Smooth muscle cell (in vitro differentiated cells): Measurements from ENCODE around the gene BEND4. TPM values are rescaled to one million over a fixed set of nuclear protein-coding genes. Genes with fewer than 3 reads are reported as not detected.

Experiments used
- DNase-seq: peaks from one replicate; lab custom pipeline; 2025; ENCODE audit not compliant: unreplicated experiment; lab: John Stamatoyannopoulos, UW
- H2AFZ ChIP-seq: fragments of 200-600 bp; sonication (generic); 2 replicates; pipeline ENCODE4 v1.6.0; 2016; ENCODE audit warnings: antibody characterized with exemption, low read depth, mild to moderate bottlenecking
- H3F3A ChIP-seq: fragments of 200-600 bp; sonication (generic); 2 replicates; pipeline ENCODE4 v1.6.0; 2017; ENCODE audit warnings: antibody characterized with exemption, low read depth
- H3K27ac ChIP-seq: fragments of 200-600 bp; sonication (generic); 2 replicates; pipeline ENCODE4 v1.5.1; 2016; ENCODE audit warnings: low read depth, mild to moderate bottlenecking
- H3K27me3 ChIP-seq: fragments of 200-600 bp; sonication (generic); 2 replicates; pipeline ENCODE4 v1.6.1; 2016; ENCODE audit warnings: low read depth, mild to moderate bottlenecking
- H3K36me3 ChIP-seq: fragments of 200-600 bp; sonication (generic); 2 replicates; pipeline ENCODE4 v1.5.1; 2016; ENCODE audit warnings: low read depth
- H3K4me1 ChIP-seq: fragments of 200-600 bp; sonication (generic); 2 replicates; pipeline ENCODE4 v1.5.1; 2016; ENCODE audit warnings: low read depth
- H3K4me2 ChIP-seq: fragments of 200-600 bp; sonication (generic); 2 replicates; pipeline ENCODE4 v1.6.0; 2016; ENCODE audit warnings: mild to moderate bottlenecking
- H3K4me3 ChIP-seq: fragments of 200-600 bp; sonication (generic); 2 replicates; pipeline ENCODE4 v1.5.1; 2016; ENCODE audit warnings: mild to moderate bottlenecking
- H3K79me2 ChIP-seq: fragments of 200-600 bp; sonication (generic); 2 replicates; pipeline ENCODE4 v1.6.0; 2016; ENCODE audit warnings: low read depth, mild to moderate bottlenecking
- H3K9ac ChIP-seq: fragments of 200-600 bp; sonication (generic); 2 replicates; pipeline ENCODE4 v1.6.0; 2016; ENCODE audit warnings: low read depth
- H3K9me3 ChIP-seq: fragments of 200-600 bp; sonication (generic); replicated peaks from 2 replicates; pipeline ENCODE4 v1.5.1; 2016; ENCODE audit warnings: low read depth
- H4K20me1 ChIP-seq: fragments of 200-600 bp; sonication (generic); 2 replicates; pipeline ENCODE4 v1.6.0; 2016; ENCODE audit warnings: low read depth
- CTCF ChIP-seq: fragments of 200-600 bp; sonication (generic); IDR thresholded peaks from 2 replicates; pipeline ENCODE4 v1.5.1; 2017; ENCODE audit warnings: borderline replicate concordance, mild to moderate bottlenecking, antibody characterized with exemption; ENCODE audit not compliant: insufficient read depth, poor library complexity, severe bottlenecking
- WGBS: methylation state at CpG from one replicate; pipeline ENCODE4 v1.1.7; 2016; ENCODE audit warnings: low lambda C conversion rate; 5-methylcytosine and 5-hydroxymethylcytosine counted together
- polyA plus RNA-seq: library from polyadenylated mRNA; unstranded; fragments of >200 nt; fragmentation: Nextera tagmentation; extraction: Ambion mirVana; gene quantifications from 2 replicates; pipeline ENCODE4 v1.2.1, GENCODE V29; 2016
- total RNA-seq: library from RNA; depleted of rRNA; stranded (reverse); fragments of >200 nt; gene quantifications from 2 replicates; pipeline ENCODE4 v1.2.3, GENCODE V29; 2014

Gene BEND4
- total and polyA plus RNA-seq, 2 experiments from 2014 or later, result not detected

DNA sequence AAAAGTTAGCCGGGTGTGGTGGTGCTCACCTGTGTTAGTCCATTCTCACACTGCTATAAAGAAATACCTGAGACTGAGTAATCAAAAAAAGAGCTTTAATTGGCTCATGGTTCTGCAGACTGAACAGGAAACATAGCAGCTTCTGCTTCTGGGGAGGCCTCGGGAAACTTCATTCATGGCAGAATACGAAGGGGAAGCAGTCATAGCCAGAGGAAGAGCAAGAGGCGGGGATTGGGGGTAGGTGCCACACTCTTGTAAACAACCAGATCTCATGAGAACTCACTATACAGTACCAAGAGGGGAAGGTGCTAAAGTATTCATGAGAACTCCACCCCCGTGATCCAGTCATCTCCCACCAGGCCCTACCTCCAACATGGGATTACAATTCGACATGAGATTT, 64.1 kb downstream of the BEND4 start:
- H2AFZ ChIP-seq, result no peak overlapping the region
- no peak for TF ChIP-seq CTCF
- no peaks in the 10 kb centered on the region for H3K9me3 ChIP-seq
- no peaks in the 10 kb centered on the region for H3K36me3 ChIP-seq
- H3K27ac ChIP-seq, result no peak overlapping the region
- H3K4me2 ChIP-seq, result no peak overlapping the region
- H4K20me1 ChIP-seq, result no peaks in the 10 kb centered on the region
- H3K4me3 ChIP-seq, result no peak overlapping the region
- H3F3A ChIP-seq, result no peaks in the 10 kb centered on the region
- H3K4me1 ChIP-seq, result no peaks in the 10 kb centered on the region
- no peaks in the 10 kb centered on the region for H3K27me3 ChIP-seq
- H3K79me2 ChIP-seq, result no peaks in the 10 kb centered on the region
- no peak overlapping the region for H3K9ac ChIP-seq
- 96% methylated on average over 6 of the region's 6 CpGs for WGBS
- no peak for DNase-seq

- TF ChIP-seq CTCF, result no peak
- Histone ChIP-seq H3K79me2 (no peaks in the 10 kb centered on the region), H3K27ac (no peak overlapping the region)
These were observed 68.6 kb downstream of the BEND4 start for GRCh38 chr4:42083816-42084215.

DNA sequence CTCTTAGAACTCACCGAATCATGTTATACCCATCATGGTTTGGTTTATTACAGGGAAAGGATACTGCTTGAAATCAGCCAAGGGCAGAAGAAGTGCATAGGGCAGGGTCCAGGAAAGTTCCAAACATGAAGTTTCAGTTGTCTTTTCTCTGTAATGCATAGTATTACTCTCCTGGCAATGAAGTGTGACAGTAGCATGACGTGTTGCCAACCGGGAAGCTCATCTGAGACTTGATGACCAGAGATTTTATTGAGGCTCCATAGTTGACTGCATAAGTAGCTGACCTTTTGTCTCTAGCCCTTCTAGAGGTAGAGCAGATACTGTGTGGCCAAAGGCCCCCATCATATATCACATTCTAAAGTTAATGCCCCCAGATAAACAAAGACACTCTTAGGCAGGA, 72.1 kb downstream of the BEND4 start:
- Histone ChIP-seq H3K9ac (no peak overlapping the region), H3F3A (no peaks in the 10 kb centered on the region), H3K79me2 (no peaks in the 10 kb centered on the region), H2AFZ (no peak overlapping the region), H3K27me3 (no peaks in the 10 kb centered on the region), H3K27ac (no peak overlapping the region), H4K20me1 (no peaks in the 10 kb centered on the region), H3K9me3 (no peaks in the 10 kb centered on the region), H3K4me2 (no peak overlapping the region), H3K4me1 (no peaks in the 10 kb centered on the region), H3K4me3 (no peak overlapping the region), H3K36me3 (peaks cover 3% of the 10 kb centered on the region)
- 96% methylated on average over 3 of the region's 3 CpGs for WGBS
- no peak for TF ChIP-seq CTCF
- DNase-seq, result no peak

More at GRCh38 chr4:42083816-42084215, 68.6 kb downstream of the BEND4 start:
- DNase-seq, result no peak
- H3K9ac ChIP-seq, result no peak overlapping the region
- H3K4me1 ChIP-seq, result no peaks in the 10 kb centered on the region
- 100% methylated on average over 1 of the region's 1 CpG for WGBS
- no peak overlapping the region for H3K4me2 ChIP-seq
- no peaks in the 10 kb centered on the region for H3F3A ChIP-seq
- no peaks in the 10 kb centered on the region for H3K36me3 ChIP-seq
- no peak overlapping the region for H3K4me3 ChIP-seq
- no peaks in the 10 kb centered on the region for H3K9me3 ChIP-seq
- no peaks in the 10 kb centered on the region for H3K27me3 ChIP-seq
- H4K20me1 ChIP-seq, result no peaks in the 10 kb centered on the region
- no peak overlapping the region for H2AFZ ChIP-seq

DNA sequence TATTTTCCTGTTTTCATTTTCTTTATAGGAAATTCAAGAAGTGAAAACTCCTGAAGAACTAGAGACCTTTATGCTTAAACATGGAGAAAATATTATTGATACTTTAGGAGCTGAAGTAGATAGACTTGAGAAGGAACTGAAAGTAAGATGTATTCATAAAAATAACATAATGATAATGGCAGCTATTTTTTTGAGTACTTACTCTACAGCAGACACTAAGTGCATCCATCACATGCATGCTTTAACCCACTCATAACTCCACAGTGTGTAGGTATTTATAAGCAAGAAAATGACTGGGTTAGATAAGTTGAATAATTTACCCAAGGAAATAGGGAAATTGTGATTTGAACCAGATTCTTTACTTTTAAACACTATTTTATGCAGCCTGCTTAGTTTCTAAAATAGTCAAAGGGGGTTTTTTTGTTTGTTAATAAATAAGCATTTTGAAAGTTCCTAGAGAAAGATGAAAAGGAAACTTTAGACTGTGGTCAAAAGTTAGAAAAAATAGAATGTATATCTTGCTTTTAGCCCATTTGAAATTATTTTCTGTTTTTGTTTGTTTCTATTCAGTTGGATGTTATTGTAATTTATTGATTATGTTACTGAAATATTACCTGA, 74.2 kb downstream of the BEND4 start:
- H3K9me3 ChIP-seq, result no peaks in the 10 kb centered on the region
- no peak for DNase-seq
- no peaks in the 10 kb centered on the region for H3K4me1 ChIP-seq
- H3K4me2 ChIP-seq, result no peak overlapping the region
- H3F3A ChIP-seq, result no peaks in the 10 kb centered on the region
- no peaks in the 10 kb centered on the region for H4K20me1 ChIP-seq
- H2AFZ ChIP-seq, result no peak overlapping the region
- no peak overlapping the region for H3K4me3 ChIP-seq
- no peaks in the 10 kb centered on the region for H3K27me3 ChIP-seq
- peaks cover 3% of the 10 kb centered on the region for H3K36me3 ChIP-seq
- H3K27ac ChIP-seq, result no peak overlapping the region
- no peak for TF ChIP-seq CTCF
- no peak overlapping the region for H3K9ac ChIP-seq
- no peaks in the 10 kb centered on the region for H3K79me2 ChIP-seq
